Ovary (tissue), 3 donors: ENCODE measurements around the gene SOX18.

Experiments
- CTCF ChIP-seq, 3 donors: fragments of 450-650 bp in 2 of 3; fragments of 200-600 bp in 1 of 3; IDR thresholded peaks; one replicate each; pipeline versions ENCODE4 v1.5.1 to v1.8.0; 2016 to 2022; ENCODE audit warnings: antibody characterized with exemption in 3 of 3, mild to moderate bottlenecking in 1 of 3
- EP300 ChIP-seq: sonication (generic); formaldehyde crosslinking; IDR thresholded peaks from one replicate; pipeline ENCODE4 v1.6.1; 2017; ENCODE audit warnings: antibody characterized with exemption
- POLR2A ChIP-seq: fragments of 450-650 bp; IDR thresholded peaks from one replicate; pipeline ENCODE4 v1.6.1; 2017; ENCODE audit warnings: antibody characterized with exemption, mild to moderate bottlenecking, moderate library complexity
- donor health status: DM: no; HTN: no; CAD: no.

GRCh38 chr20:64096535-64096934 is 47.1 kb upstream of the SOX18 start:
- no peak for TF ChIP-seq CTCF (IDR thresholded peaks at IDR 0.05)
- TF ChIP-seq POLR2A = no peak
- TF ChIP-seq EP300 = no peak
